ENCODE results near the gene CENPVL3.

- TF ChIP-seq EGR1 (IDR thresholded peaks at IDR 0.05; ENCODE audit: low read depth in 2 of 2) = no peak
- TF ChIP-seq, protein P1, sequence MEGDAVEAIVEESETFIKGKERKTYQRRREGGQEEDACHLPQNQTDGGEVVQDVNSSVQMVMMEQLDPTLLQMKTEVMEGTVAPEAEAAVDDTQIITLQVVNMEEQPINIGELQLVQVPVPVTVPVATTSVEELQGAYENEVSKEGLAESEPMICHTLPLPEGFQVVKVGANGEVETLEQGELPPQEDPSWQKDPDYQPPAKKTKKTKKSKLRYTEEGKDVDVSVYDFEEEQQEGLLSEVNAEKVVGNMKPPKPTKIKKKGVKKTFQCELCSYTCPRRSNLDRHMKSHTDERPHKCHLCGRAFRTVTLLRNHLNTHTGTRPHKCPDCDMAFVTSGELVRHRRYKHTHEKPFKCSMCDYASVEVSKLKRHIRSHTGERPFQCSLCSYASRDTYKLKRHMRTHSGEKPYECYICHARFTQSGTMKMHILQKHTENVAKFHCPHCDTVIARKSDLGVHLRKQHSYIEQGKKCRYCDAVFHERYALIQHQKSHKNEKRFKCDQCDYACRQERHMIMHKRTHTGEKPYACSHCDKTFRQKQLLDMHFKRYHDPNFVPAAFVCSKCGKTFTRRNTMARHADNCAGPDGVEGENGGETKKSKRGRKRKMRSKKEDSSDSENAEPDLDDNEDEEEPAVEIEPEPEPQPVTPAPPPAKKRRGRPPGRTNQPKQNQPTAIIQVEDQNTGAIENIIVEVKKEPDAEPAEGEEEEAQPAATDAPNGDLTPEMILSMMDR (IDR thresholded peaks at IDR 0.05; ENCODE audit: low read depth, low read length, missing input control) = no peak
- TF ChIP-seq, protein P2, sequence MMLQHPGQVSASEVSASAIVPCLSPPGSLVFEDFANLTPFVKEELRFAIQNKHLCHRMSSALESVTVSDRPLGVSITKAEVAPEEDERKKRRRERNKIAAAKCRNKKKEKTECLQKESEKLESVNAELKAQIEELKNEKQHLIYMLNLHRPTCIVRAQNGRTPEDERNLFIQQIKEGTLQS (IDR thresholded peaks at IDR 0.05) = no peak
Observed at GRCh38 chrX:51643377-51643776, 24.7 kb upstream of the CENPVL3 start.

Data from liver (tissue), 3 donors.